ENCODE measurements around the gene ORAI1.
"Not testable (repeated sequence)": the region's sequence is repeated elsewhere in the genome, so short reads cannot be mapped to it uniquely, and the experiment has no call there.

Gene ORAI1
- total RNA-seq = 64.0 reads per million, percentile 74 among the genes with 10 or more reads in this experiment

DNA sequence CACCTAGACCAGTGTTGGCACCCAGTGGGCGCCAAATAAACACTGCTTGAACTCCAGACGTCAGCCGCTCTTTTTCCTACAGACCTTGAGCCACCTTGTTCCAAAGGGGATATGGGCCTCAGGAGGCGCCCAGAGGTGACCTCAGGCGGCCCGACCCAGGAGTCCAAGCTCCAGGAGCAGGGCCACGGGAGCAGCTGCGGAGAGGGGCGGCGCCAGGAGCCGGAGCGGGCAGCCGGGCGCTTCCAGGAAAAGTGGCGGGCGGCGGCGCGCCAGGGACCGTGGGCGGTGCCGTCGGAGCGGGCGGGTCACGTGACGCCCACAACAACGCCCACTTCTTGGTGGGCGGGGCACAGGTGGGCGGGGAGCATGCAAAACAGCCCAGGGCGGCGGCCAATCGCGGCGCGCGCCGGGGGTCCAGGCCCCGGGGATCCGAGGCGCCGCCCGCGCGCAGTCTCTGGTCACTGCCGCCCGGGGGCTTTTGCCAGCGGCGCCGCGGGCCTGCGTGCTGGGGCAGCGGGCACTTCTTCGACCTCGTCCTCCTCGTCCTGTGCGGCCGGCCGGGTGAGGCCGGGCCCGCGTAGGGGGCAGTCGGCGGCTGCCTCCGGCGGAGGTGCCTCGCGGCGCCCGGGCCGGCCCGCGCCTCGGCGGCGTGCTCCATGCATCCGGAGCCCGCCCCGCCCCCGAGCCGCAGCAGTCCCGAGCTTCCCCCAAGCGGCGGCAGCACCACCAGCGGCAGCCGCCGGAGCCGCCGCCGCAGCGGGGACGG lies at the start of gene ORAI1:
Gene ORAI1 (plus strand): TSS at position 444 of the 766 bp plus-strand sequence.
- peak; percentile 94 for DNase-seq

DNA sequence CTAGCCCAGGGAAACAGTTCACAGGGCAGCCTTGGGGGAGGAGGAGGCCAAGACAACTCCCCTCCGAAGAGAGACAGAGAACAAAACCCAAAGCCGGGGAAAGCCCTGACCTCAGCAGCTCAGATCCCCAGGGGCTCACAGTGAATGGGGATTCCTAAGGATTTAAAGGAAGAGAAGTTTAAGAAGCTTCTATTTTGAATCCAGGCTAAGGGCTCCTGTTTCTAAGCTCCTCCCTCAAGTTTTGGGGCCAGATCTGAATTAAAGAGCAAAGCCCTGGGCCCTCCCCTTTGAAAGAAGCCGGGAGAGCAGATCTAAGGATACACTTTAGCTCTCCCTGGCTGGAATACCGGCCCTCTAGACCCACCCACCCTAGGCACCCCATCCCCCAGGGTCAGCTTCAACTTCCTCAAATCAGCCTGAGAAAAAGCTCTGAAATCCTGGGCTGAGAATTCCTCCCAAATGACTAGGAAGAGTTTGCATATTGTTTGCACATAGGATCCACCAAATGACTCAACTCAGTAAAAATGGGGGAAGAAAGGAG lies 49.4 kb upstream of the ORAI1 start:
- no peak for DNase-seq

DNA sequence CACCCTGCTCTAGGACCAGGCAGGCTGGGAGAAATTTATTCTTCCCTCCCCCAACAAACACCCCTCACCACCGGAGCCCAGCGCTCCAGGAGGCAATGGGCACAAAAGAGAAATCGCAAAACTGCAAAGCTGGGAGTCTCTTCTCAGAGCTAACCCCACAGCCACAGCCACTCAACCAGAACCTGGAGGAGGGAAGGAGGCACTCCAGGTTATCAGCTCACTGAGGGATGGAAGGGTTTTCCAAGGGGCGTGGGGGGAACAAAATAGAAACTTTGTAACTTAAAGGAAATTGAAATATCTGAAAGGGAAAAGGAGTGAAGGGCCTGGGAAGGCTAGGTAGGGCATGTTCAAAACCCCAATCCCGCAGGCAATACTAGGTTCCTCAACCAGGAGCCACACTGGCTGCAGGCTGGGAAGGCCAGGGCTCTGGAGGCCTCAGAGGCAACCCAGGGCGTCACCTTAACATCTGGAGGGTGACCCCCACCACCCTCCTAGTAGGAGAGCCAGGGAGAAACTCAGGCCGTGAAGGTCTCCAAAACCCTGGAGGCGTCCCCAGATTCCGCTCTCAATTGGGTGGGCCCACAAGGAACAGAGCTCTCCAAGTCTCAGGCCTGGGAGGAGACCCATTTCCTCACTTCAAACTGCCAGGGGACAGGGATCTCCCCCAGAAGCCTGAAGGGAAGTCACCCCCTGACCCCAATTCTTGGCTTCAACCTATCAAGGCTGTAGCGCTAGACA lies 48.7 kb upstream of the ORAI1 start:
- no peak for DNase-seq

DNA sequence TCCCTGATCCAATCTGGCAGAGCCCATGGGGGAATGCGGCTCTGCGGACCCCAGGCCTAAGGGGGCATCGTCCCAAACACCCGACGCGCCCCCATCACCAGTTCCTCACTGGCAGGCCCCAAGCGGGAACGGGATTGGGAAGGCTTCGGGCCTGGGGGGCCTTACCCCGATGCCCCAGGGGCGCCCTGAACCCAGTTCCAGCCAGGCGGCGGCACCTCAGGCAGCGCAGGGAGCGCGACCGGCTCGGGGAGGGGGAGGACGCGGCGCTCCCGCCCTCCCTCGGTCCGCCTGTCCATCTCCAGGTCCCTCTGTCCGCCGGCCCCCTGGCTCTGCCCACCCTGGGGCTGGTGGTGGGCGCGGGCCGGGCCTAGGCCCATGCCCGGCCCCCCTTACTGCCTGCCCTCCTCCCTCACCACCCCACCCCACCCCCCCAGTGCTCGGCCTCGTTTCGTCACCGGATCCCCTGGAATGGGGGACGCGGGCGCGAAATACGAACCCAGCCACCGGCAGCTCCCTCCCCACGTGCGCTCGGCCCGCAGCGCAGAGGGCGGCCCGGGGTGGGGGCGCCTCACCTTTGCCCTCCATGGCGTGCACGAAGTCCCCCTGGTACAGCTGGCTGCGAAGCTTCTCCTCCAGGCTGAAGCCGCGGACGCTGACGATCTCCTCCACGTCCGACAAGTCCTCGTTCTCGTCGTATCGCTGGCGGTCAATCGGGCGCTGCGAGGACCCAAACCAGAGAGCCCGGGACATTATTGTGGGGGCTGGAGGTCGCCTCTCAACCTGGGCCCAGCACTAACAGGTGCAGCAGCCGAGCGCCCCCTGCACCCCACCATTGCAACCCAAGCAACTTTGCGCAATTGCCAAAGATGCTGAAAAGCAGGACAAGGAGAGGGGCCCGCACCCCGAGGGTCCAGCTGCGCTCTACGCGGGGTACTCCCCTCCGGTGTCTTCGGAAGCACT lies 47.8 kb upstream of the ORAI1 start:
- no peak for DNase-seq

- peak; percentile 18 for DNase-seq
Measured at GRCh38 chr12:121579190-121579791, 47.0 kb upstream of the ORAI1 start.

GRCh38 chr12:121579981-121580868 lies 46.1 kb upstream of the ORAI1 start:
- peak; percentile 71 for DNase-seq

GRCh38 chr12:121580959-121581685 lies 45.2 kb upstream of the ORAI1 start, which contains the start of gene KDM2B:
TSS of gene KDM2B (minus strand) at chr12:121581023. CDS start at chr12:121580911, 112 bp downstream.
- no peak for DNase-seq

- no peak for DNase-seq
Measured at GRCh38 chr12:121581686-121582429, 44.5 kb upstream of the ORAI1 start.

GRCh38 chr12:121582583-121583333 lies 43.6 kb upstream of the ORAI1 start:
- DNase-seq = no peak

GRCh38 chr12:121583334-121583661 lies 43.0 kb upstream of the ORAI1 start:
- not testable (repeated sequence) for DNase-seq

DNA sequence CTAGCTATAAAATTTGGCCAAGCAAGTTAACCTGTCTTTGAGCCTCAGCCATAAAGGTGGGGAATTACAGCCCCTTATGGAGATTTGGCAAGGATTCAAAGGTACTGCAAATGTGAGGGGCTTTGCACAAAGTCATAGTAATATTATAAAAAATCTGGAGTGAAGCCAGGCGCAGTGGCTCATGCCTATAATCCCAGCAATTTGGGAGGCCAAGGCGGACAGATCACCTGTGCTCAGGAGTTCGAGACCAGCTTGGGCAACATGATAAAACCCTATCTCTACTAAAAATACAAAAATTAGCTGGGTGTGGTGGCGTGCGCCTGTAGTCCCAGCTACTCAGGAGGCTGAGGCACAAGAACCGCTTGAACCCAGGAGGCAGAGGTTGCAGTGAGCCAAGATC lies 41.4 kb upstream of the ORAI1 start:
- DNase-seq = not testable (repeated sequence)

DNA sequence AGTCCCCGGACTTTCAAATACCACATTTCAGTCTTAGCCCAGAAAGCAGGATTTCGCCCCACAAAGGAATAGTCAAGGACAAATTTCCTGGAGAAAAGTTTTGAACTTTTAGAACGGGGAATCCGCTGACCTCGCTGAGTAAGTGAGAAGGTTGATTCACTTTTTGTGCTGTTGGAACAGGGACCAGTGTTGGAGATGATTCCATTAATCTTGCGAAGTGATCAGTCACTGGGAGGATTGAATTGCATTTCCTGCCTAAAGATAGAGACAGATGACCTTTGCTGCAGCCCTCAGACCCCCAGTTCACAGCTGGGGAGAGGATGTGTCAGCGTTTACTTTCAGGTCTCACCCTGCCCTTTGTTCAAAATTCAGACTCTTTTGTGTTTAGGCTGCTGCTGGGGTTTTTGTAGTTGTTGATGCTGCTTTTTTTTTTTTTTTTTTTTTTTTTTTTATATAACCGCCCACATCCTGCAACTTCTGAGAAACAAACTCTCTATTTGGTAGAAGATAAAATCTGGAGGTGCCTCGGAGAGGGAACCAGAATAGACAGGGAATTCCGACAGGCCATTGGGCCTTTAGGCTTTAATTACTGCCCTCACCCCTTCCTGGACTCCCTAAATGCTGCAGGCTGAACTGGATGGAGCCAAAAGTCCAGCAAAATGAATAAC lies 35.7 kb upstream of the ORAI1 start:
- peak; percentile 58 for DNase-seq

GRCh38 chr12:121592320-121592719 lies 34.0 kb upstream of the ORAI1 start:
- no peak for DNase-seq

DNA sequence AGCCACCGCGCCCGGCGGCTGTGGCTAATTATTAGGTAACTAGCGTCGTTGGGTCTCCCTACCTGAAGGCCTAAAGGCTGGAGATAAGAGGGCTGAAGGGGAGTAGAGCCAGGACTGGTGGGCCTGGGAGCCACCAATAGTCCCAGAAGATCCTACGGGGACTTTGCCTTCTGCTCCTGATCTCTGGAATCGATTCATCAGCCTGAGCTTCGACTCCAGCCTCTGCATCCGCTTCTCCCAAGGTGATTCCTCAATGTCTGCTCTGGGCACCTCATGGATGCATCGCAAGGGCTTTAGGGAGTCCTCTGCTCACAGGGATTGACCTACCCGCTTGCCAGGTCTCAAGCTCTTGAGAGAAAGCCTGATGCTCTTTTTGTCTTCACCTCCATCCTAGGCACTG lies 30.8 kb upstream of the ORAI1 start:
- DNase-seq = no peak

GRCh38 chr12:121596526-121596925 lies 29.8 kb upstream of the ORAI1 start:
- DNase-seq = no peak

GRCh38 chr12:121600702-121601336 lies 25.5 kb upstream of the ORAI1 start:
- DNase-seq = no peak

- no peak for DNase-seq
Measured at GRCh38 chr12:121602766-121603165, 23.6 kb upstream of the ORAI1 start.

GRCh38 chr12:121603581-121603980 lies 22.7 kb upstream of the ORAI1 start:
- DNase-seq = no peak

Data from effector CD4-positive, alpha-beta T cell (primary cell).